GM19467 (cell line): ENCODE measurements around the gene ZBTB34.
A peak's percentile ranks its signal among the peaks of the same experiment; 100 is the strongest.

Experiments
- ATAC-seq: cut with Tn5 transposase; IDR thresholded peaks from one replicate; pipeline ENCODE4 v1.9.1; 2021; ENCODE audit warnings: mild to moderate bottlenecking, moderate library complexity; ENCODE audit not compliant: unreplicated experiment

ZBTB34 gene

DNA sequence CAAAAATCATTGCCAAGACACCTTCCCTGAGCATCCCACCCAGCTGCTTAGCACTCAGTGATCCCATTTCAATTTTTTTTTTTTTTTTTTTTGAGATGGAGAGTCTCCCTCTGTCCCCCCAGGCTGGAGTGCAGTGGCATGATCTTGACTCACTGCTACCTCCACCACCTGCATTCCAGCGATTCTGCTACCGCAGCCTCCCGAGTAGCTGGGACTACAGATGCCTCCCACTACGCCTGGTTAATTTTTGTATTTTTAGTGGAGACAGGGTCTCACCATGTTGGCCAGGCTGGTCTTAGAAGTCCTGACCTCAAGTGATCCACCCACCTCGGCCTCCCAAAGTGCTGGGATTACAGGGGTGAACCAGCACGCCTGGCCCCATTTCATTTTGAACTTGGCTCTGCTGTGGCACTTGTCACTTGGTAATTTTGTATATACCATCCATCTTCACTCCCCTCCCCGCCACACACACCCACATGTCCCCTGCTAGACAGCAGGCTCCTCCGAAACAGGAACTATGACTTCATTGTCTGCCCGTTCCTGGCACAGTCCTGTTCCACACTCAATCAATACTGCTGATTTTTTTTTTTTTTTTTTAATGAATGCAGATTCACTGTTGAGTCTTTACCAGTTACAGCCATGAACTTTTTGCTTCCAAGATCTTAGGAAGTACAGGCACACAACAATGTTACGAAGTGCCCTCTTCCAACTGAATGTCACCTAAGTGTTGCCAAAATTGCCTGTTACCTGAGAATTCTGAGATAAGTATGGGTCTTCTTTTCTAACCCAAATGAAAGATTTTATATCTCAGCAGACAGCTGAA is 17.3 kb upstream of the ZBTB34 start:
- no peak for ATAC-seq

DNA sequence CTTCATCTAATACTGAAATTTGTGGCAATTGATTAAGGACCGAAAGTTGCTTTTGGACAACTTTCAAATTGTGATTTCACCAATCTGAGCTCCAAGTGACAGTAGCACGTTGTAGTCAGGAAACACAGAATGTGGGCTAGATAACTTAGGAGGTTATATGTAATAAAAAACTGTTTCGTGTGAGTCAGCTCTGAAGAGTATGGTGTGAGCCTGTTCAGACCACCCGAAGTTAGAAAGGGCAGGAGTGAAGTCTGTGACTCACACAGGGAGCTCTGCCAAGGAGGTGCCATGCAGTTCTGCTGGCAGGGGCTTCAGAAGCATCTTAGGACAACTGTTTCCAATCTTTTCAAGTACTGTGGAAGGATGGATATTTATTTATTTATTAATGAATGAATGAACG is 16.4 kb upstream of the ZBTB34 start:
- no peak for ATAC-seq

DNA sequence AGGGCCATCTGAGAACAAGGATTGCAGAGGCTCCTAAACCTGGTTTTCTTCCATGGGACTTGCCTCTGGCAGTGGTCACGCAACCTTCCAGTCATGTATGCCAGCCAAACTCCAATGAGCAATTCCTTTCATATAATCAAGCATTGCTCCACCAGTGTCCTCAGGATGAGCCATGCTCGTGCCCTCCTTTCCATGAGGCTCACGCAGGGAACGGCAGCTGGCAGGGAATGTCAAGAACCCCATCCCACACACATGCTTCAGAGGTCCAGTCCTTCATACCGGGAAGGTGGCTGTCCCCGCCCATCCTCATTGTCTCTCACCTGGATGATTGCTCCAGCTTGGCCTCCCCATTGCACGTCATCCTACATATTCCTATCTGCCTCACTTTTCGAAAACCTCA is 13.4 kb upstream of the ZBTB34 start:
- no peak for ATAC-seq

DNA sequence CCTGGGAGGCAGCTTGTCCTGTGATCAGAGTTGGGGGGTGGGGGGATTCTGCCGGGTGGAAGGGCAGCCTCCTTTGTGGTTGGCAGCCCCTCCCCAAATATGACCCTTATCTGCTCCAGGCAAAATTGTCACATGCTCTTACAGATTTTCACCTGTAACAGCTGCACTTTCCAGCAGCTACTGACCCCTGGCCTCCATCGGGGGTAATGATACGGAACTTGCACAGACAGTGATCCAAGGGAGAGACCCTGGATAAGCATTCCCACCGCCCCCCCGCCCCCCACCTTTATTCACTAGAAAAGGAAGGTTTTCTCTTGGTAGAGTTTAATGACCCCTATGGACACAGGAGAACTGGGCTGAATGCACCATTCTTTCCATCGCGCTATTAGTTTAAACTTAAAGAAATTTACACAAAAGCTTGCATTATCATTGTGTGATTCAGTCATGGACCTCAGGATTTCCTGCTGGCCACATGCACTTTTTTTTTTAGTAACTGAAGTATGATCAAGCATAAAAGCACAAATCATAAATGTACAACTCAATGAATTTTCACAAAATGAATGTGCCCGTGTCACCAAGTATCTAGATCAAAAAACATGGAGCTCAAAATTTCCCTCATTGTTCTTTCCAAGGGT is 10.7 kb upstream of the ZBTB34 start:
- no peak for ATAC-seq

DNA sequence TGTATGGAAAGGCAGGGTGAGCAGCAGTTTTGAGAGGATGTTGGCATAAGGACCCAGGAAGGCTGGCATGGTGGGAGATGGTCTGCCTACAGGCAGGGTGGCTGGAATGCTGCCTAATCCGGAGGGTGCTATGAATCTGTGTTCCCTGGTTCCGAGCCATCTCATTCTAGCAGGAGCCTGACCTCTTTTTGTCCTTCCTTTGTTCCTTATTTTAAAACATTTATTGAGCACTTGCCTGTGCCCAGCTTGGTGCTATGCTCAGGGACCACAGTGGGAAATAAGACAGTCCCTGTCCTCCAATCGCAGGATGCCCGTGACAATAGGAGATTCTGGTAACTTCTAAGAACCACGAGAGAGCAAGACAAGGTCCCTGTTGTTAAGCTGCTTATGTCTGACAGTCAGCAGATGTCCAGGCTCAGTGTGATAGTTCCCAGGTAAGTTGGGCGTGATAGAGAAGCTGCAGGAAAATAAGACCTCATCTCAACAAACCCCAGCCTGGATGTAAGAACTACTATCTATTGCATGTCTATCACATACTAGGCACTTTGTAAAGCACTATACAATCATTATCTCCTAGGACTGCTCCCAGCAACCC is 9.1 kb upstream of the ZBTB34 start:
- no peak for ATAC-seq

DNA sequence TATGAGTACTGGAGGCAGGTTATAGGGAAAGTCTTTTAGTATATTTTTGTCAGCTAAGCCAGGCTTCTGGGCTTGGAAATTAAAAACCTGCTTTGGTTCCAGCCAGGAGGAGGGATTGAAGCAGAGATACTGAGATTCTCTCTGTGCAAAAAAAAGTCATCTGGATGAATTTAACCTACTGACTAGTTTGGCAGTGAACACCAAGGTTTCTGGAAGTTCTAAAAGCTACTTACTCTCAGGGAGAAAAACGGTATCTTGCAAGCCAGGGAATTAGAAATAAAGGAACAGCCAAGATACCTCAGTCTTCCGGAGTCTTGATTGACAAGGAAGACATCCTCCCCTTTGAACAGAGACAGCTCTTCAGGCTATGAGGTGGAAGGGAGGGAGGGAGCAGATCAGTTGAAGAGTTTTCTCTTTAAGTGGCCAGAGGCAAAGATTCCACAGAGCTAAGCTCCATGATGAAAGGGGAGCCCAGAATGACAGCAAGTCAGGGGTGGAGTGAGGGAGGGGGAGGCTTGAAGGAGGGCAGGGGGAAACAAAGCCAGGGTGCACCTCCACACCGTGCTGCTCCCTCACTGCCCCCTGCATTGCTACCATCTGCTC is 8.3 kb upstream of the ZBTB34 start:
- ATAC-seq, result no peak

DNA sequence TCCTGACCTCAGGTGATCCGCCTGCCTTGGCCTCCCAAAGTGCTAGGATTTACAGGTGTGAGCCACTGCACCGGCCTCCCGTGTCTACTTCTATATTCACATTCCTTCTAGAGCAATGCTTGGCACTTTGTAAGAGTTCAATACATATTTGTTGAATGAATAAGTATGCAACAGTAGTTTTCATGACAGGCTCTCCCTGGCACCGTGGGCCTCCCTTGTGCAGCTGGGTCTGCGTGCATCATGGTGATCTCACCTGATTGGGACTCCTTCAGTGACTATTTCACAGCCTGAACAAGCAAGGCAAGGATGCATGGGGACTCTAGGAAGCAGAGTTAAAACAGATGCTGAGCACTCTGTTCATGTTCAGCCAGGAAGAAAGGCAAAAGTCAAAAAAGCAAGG is 6.8 kb upstream of the ZBTB34 start:
- ATAC-seq, result no peak

DNA sequence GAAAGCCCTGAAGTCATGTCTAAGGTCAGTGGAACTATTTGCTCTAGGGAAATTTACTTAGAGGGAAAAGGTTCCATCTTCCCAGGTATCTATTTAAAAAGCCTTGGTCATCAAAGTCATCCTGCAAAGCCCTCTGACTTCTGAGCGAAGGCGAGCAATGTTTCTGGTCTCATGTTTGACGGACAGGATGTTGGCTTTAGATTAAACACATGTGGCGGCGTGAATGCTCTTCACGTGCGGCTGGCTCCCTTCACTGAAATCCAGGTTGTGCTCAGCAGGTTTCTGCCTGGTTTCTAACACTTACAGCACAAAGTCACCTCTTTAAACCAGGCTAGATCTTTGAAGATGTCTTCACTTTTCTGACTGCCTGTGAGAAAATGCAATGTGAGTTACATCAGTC is 5.7 kb upstream of the ZBTB34 start:
- ATAC-seq, result no peak

DNA sequence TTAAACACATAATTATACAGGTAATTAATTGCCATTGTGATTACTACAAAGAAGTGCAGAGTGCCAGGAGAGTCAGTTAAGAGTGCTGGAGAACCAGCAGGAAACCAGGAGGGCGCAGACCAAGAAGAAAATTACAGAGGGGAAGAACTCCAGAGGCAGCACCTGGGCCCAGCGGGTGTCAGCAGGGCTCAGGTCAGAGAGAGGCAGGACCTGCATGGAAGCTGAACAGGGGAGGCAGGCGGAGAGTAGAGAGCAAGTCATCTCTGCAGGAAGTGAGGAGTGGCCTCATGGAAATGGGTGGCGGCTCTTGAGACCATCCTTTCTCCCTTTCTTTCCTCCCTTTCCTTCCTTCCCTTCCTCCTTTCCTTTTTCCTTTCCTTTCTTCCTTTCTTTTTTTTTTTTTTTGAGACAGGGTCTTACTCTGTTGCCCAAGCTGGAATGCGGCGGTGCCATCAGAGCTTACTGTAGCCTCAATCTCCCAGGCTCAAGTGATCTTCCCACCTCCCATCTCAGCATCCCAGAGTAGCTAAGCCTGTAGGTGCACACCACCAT is 4.0 kb upstream of the ZBTB34 start:
- no peak for ATAC-seq

DNA sequence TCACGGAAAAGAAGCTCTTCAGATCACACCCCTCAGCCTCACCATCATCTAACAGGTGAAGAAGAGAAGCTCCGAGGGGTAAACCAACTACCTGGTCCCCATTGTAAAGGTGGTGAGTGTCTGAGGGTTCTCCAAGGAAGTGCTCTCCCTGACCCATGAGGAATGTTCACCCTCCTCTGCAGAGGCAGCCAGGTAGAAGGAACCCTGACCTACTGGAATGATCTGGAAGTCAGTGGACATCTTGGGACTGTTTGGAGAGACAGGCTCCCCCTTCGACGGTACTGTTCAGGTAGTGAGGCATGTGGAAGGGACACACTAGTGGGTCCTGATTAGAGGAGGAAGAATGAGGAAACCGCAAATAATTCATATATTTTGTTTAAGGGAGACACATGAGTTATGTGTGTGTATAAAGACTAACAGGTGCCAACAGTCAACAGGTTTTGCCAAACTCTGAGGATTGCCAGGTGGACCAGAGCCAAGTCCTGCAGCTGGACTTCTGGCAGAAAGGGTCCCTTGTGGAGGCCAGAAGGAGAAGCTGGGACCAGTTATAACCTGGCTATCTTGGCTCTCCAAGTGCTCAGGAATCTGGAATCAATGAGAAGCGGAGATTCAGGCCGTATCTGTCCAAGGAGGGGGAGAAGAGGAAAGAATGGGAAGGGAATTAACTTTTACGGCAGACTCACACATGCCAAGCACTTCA is 3.0 kb upstream of the ZBTB34 start:
- no peak for ATAC-seq

DNA sequence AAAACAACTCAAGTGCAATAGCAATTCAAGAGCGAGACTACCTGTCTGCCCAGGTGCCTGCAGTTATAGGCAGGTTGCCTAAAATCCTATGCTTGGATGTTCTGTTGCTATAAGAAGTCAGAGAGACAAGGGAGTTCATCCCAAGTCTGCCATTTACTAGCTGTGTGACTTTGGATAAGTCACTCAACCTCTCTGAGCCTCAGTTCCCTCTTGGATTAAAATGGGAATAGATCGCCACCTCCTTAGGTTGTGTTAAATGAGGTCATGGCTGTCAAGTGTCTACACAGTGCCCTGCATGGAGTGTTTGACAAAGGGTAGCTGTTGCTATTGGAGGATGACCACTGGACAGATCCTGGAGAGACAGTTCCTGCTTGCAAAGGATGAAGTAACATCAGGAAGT is 1.3 kb upstream of the ZBTB34 start:
- ATAC-seq, result no peak

DNA sequence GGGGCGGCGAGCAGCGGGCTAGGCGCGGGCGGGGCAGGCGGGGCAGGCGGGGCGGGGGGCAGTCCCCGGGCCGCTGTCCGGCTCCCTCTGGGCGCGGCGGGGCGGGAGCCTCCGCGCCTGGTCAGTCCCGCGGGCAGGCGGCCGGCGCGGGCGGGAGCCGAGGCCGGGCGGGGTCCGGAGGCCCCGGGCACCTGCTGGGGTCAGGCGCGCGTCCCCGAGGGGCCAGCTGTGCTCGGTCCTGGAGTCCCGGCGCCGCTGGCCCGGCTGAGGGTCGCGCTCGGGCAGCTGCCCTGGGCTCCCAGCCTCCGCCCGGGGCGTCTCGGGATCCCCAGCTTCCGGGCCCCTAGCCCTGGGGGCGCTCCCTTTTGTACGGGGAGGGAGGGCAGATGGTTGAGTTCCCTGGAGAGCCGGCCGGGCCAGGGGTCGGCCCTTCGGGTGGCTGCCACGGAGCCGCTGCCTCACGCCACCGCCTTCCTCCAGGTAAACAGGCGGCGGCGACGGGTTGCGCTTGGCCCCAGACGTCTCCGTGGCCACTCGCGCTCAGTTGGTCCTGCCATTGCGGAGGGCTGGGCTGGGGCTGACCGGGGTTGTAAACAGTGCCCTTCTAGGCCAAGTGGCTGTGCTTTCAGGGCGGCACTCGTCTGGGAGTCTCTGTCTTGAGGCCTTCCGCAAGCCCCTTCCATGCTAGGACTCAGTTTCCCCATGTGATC is 473 bp downstream of the ZBTB34 start:
- ATAC-seq, result peak; percentile 28

DNA sequence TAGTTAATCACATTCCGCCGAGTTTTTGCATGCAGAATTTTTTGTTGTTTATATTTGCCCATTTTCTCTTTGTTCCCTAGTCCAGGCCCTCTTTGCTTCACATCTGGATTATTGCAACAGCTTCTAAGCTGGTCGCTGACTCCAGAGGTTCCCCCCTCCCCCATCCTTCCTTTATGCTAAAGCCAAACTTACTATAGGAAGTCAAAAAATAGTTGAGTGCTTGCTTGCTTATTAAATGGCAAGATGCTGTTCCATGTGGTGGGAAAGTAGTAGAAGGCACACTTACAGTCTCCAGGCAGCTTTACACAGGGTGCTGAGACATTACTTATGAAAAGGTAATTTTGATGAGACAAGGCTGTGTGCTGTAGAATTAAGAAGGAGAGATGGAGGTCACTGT is 1.3 kb downstream of the ZBTB34 start:
- ATAC-seq, result no peak

DNA sequence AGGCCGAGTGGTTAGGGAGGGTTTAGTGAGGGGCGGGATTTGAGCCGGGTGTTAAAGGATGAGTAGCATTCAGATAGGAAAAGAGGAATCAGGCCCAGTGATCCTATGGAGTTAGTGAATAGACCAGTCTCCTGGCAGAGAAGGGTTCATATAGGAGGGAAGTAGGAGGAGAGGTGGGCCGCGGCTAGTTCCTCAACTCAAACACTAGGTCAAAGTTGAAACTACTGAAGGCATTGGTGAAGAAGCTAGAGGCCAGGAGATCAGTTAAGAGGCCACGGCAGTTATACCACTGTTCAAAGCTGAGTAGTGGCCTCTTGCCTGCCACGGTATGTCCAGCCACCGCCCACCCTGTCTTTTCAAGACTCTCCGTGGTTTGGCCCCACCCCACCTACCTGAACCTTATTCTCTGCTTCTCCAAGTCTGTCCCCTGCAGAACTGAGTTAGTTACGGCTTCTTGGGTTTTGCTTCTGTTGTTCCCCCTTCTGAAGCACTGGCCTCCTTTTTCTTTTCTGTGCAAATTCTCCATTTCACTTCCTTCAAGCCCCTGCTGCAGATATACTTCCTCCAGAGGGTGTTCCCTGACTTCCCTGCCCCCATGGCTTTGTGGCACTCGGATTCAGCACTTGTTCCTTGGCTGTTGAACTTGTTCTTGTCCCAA is 1.8 kb downstream of the ZBTB34 start:
- ATAC-seq, result no peak

DNA sequence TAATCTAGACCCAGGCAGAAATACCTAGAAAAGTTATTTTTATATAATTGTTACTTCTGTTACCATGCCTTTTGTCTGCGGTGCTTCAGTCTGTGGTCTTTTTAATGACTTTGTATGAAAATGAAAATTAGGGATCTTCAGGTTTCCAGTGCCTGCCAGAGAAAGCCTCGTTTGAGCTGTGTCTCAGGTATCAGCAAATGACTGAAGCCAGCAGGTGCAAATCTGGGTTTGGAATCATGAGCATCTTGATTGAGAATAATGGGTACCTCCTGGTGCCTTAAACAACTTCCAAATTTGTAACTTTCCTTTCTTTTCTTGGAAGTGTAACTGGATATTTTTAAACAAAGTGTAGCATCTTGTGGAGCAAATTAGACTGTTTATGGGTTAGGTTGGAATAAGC is 4.3 kb downstream of the ZBTB34 start:
- no peak for ATAC-seq

DNA sequence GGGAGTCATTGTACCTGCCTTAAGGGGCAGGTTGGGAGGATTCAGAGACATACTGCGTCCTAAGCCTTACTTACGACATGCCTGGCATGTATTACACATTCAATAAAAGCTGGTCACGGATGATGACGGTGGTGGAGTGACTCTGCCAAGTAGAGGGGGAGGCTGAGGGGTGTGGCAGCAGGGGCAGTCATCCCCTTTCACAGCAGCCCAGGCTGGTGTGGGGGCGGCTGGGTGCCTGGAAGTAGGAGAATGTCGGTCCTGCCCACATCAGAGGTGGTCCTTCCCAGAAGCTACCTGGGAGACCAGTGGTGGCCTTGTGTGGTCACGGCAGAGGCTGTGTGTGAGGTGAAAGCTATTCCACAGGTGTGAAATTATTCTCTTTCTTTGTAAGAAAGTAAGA is 8.9 kb downstream of the ZBTB34 start:
- no peak for ATAC-seq

DNA sequence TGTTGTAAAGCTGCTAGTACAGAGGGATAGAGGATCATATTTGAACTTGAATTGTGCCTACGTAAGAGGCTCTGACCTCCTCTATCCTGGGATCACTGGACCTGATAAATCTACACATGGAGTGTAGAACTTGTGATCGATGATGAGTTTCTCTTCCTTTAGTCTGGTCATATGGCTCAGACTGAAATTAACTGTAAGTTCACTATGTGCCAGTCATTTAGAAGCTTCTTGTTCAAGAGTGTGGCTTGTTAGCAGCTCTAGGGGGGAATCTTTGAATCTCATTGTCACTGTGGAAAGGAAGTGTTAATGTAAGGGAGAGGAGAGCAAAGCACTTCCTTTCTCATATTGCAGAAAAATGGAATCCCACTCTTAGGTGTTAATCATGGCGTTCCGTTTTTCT is 12.1 kb downstream of the ZBTB34 start:
- ATAC-seq, result no peak

DNA sequence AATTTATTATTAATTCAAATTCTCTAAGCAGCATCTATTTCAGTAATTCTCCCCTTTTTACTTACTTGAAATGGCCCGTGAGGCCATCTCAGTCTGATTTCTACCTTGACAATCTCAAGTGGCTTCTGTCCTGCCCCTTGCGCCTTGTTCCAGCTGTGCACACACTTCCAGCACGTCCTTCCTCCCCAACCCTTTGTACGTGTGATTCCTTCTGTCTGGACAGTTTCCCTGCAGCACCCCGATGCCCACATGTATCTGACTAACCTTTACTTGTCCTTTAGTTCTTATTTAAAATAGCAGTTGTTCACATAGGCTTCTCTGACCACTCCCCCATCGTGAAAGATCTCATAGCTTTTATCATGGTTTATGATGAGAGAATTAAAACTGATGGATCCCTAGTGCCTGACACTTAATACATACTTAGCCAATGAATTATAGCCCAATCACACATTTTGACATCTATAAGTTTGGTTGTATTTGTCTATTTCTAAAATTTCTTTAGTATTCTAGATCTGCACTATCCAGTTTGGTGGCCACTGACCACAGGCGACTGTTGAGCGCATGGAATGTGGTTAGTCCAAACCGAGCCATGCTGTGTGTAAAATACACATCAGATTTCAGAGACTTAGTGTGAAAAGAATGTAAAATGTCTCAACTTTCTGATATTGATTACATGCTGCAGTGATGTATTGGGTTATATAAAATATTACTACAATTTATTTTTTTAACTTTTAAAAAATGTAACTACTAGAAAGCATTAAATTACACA is 14.3 kb downstream of the ZBTB34 start:
- ATAC-seq, result no peak
